SK-N-SH (cell line): ENCODE data around the gene SLC8B1.

Source experiments
- CHD2 ChIP-seq: fragments of 150-350 bp; IDR thresholded peaks from 2 replicates; pipeline ENCODE4 v1.6.1; 2018; ENCODE audit warnings: low read length; ENCODE audit not compliant: partially characterized antibody
- EZH2phosphoT487 ChIP-seq: fragments of 200-600 bp; sonication (generic); IDR thresholded peaks from 2 replicates; pipeline ENCODE4 v1.6.1; 2017; ENCODE audit warnings: low read depth, mixed run types, mild to moderate bottlenecking, antibody characterized with exemption, moderate library complexity, borderline replicate concordance
- FOXJ3 ChIP-seq: sonication (generic); formaldehyde crosslinking; IDR thresholded peaks from 2 replicates; pipeline ENCODE4 v1.5.1; 2020; ENCODE audit warnings: mild to moderate bottlenecking, missing genetic modification reagents
- JUND ChIP-seq: IDR thresholded peaks from 2 replicates; pipeline ENCODE4 v1.4.0; 2012
- MEF2A ChIP-seq: IDR thresholded peaks from 2 replicates; pipeline ENCODE4 v1.4.0; 2012; ENCODE audit warnings: low read depth, borderline replicate concordance
- POLR2AphosphoS5 ChIP-seq: IDR thresholded peaks from 2 replicates; pipeline ENCODE4 v1.6.1; 2012; ENCODE audit warnings: low read depth, low read length
- RCOR1 ChIP-seq: fragments of 150-350 bp; IDR thresholded peaks from 2 replicates; pipeline ENCODE4 v1.6.1; 2017; ENCODE audit warnings: antibody characterized with exemption, low read length
- RFX5 ChIP-seq: IDR thresholded peaks from 2 replicates; pipeline ENCODE4 v1.6.1; 2012; ENCODE audit warnings: mild to moderate bottlenecking, improper control_type of control experiment, low read length
- SIN3A ChIP-seq: IDR thresholded peaks from 2 replicates; pipeline ENCODE4 v1.6.1; 2012; ENCODE audit warnings: low read depth, mild to moderate bottlenecking, low read length, moderate library complexity, borderline replicate concordance
- TCF12 ChIP-seq: IDR thresholded peaks from 2 replicates; pipeline ENCODE4 v1.4.0; 2012
- USF1 ChIP-seq: IDR thresholded peaks from 2 replicates; pipeline ENCODE4 v1.4.0; 2012; ENCODE audit warnings: low read depth, borderline replicate concordance
- USF2 ChIP-seq: fragments of 150-350 bp; IDR thresholded peaks from 2 replicates; pipeline ENCODE4 v1.6.1; 2017; ENCODE audit warnings: antibody characterized with exemption, low read length, low read depth, borderline replicate concordance
- TF ChIP-seq, protein P1 (sequence below): IDR thresholded peaks from 2 replicates; pipeline ENCODE4 v1.4.0; 2012; ENCODE audit warnings: low read depth
- TF ChIP-seq, protein P2 (sequence below): fragments of 200-600 bp; sonication (generic); IDR thresholded peaks from 2 replicates; pipeline ENCODE4 v1.6.1; 2017; ENCODE audit warnings: antibody characterized with exemption, mild to moderate bottlenecking, moderate library complexity

DNA sequence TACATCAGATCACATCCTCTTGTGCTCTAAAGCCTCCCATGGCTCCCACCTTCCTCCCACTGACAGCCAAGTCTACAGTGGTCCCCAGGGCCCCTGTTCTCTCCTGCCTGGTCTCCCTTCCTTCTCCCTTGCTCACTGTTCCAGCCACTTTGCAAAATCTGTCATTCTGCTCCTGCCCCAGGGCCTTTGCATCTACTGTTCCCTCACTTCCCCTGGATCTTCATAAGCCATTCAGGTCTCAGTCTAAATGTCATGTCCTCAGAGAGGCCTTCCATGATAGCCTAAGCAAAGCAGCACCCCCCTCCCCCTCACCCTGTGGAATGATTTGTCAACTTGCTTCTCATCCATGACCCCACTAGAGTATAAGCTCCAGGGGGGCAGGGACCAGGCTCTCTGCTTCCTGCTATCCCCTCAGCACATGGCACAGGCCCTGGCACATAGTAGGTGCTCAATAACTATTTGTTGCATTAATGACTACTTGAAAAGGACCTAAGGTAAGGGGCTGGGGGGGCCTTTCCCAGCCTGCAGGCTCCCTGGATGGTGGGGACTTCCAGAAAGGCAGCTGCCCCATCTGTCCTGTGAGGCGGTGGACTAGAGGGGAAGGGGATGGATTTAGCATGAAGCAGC lies 5.0 kb downstream of the SLC8B1 start:
- TF ChIP-seq SIN3A, result no peak
- TF ChIP-seq, protein P1, sequence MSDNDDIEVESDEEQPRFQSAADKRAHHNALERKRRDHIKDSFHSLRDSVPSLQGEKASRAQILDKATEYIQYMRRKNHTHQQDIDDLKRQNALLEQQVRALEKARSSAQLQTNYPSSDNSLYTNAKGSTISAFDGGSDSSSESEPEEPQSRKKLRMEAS, result no peak
- TF ChIP-seq, protein P2, sequence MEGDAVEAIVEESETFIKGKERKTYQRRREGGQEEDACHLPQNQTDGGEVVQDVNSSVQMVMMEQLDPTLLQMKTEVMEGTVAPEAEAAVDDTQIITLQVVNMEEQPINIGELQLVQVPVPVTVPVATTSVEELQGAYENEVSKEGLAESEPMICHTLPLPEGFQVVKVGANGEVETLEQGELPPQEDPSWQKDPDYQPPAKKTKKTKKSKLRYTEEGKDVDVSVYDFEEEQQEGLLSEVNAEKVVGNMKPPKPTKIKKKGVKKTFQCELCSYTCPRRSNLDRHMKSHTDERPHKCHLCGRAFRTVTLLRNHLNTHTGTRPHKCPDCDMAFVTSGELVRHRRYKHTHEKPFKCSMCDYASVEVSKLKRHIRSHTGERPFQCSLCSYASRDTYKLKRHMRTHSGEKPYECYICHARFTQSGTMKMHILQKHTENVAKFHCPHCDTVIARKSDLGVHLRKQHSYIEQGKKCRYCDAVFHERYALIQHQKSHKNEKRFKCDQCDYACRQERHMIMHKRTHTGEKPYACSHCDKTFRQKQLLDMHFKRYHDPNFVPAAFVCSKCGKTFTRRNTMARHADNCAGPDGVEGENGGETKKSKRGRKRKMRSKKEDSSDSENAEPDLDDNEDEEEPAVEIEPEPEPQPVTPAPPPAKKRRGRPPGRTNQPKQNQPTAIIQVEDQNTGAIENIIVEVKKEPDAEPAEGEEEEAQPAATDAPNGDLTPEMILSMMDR, result no peak
- TF ChIP-seq MEF2A, result no peak
- TF ChIP-seq JUND, result no peak
- TF ChIP-seq POLR2AphosphoS5, result no peak
- TF ChIP-seq CHD2, result no peak
- no peak for TF ChIP-seq USF1
- TF ChIP-seq RFX5, result no peak
- TF ChIP-seq TCF12, result no peak
- no peak for TF ChIP-seq USF2
- TF ChIP-seq EZH2phosphoT487, result no peak
- no peak for TF ChIP-seq RCOR1
- no peak for TF ChIP-seq FOXJ3
